Measurements from ENCODE around the gene TMA7. TPM values are rescaled to one million over a fixed set of nuclear protein-coding genes. Genes with fewer than 3 reads are reported as not detected.

The TMA7 gene
- total and polyA plus RNA-seq, 9 of the 15 experiments (the other 6 are each of a cell fraction or from before 2014, with no cell fraction given), result 209 to 1,003 (median 486) TPM

- no peak for TF ChIP-seq ZNF764 (CRISPR knock-in tag; IDR thresholded peaks at IDR 0.05; ENCODE audit: low read depth)
- TF ChIP-seq THAP7 (CRISPR knock-in tag; IDR thresholded peaks at IDR 0.05), result no peak
- no peak for TF ChIP-seq RNF219 (CRISPR knock-in tag; IDR thresholded peaks at IDR 0.05)
- TF ChIP-seq XRCC4 (IDR thresholded peaks at IDR 0.05; ENCODE audit: extremely low read depth, insufficient read depth, insufficient read length), result no peak
- no peak for TF ChIP-seq HDAC8 (tag; IDR thresholded peaks at IDR 0.05)
- TF ChIP-seq ID3 (CRISPR knock-in tag; IDR thresholded peaks at IDR 0.05), result no peak
- peak; percentile 54; the same call in 1 of the 2 replicates for TF ChIP-seq ID3 (tag; IDR thresholded peaks at IDR 0.05)
- TF ChIP-seq ARID3A (IDR thresholded peaks at IDR 0.05; ENCODE audit: borderline replicate concordance, low read depth, low read length), result no peak
- TF ChIP-seq NFYB (IDR thresholded peaks at IDR 0.05; ENCODE audit: extremely low read depth, insufficient read length), result peak; percentile 36
- TF ChIP-seq HEY1 (CRISPR knock-in tag; IDR thresholded peaks at IDR 0.05; ENCODE audit: borderline replicate concordance), result no peak
- peak; percentile 62 to 84; a peak in 3 of 4 replicates for TF ChIP-seq NONO (IDR thresholded peaks at IDR 0.05; ENCODE audit: low read depth in 2 of 2, low read length in 1 of 2)
- TF ChIP-seq HMGN3 (IDR thresholded peaks at IDR 0.05; ENCODE audit: borderline replicate concordance, extremely low read depth, insufficient read length, low read depth, low read length), result peak; percentile 82
- TF ChIP-seq ZNF609 (CRISPR knock-in tag; IDR thresholded peaks at IDR 0.05; ENCODE audit: borderline replicate concordance), result no peak
- no peak for TF ChIP-seq ZFP36 (IDR thresholded peaks at IDR 0.05; ENCODE audit: low read depth, low read length, partially characterized antibody)
- TF ChIP-seq MYC (IDR thresholded peaks at IDR 0.05; ENCODE audit: low read depth, low read length), result peak; percentile 76
- TF ChIP-seq MYC (CRISPR knock-in tag; IDR thresholded peaks at IDR 0.05; ENCODE audit: borderline replicate concordance, low read depth), result no peak
Measured at GRCh38 chr3:48446425-48447193, 6.6 kb downstream of the TMA7 start, which contains the start of gene ATRIP (continued).

All from K562 (cell line).